MCF 10A (cell line): ENCODE data around the gene KCNA10. TPM values are rescaled to one million over a fixed set of nuclear protein-coding genes. Genes with fewer than 3 reads are reported as not detected.

ENCODE experiments used
- BruUV-seq: library from RNA; stranded (reverse); fragments of 400-500 nt; replicated peaks from 2 replicates; lab custom pipeline; 2021; lab: Mats Ljungman, UMichigan
- CTCF ChIA-PET: fragments of 300-600 bp; sonication (Branson Sonifier 250); formaldehyde crosslinking; extraction: SDS; loops from one replicate; lab custom pipeline; 2021; ENCODE audit warnings: antibody characterized with exemption, inconsistent platforms; lab: Yijun Ruan, JAX
- POLR2A ChIA-PET: fragments of 300-600, 350-650 bp; sonication (Branson Sonifier 250); formaldehyde crosslinking; extraction: SDS; loops from one replicate; lab custom pipeline; 2020; ENCODE audit warnings: antibody characterized with exemption, inconsistent platforms; lab: Yijun Ruan, JAX
- DNase-seq: peaks from one replicate; pipeline ENCODE4 v3.0.0-alpha.2; 2018; ENCODE audit not compliant: unreplicated experiment
- H3K27ac Mint-ChIP-seq: one replicate; pipeline ENCODE4 v1.8.0; 2022; ENCODE audit warnings: mild to moderate bottlenecking, low read depth, mixed read lengths; ENCODE audit not compliant: unreplicated experiment
- H3K27me3 Mint-ChIP-seq: one replicate; pipeline ENCODE4 v1.8.0; 2022; ENCODE audit warnings: mixed read lengths; ENCODE audit not compliant: insufficient read depth, unreplicated experiment
- H3K36me3 Mint-ChIP-seq: one replicate; pipeline ENCODE4 v1.8.0; 2022; ENCODE audit warnings: mild to moderate bottlenecking, moderate library complexity, mixed read lengths; ENCODE audit not compliant: insufficient read depth, unreplicated experiment
- H3K4me1 Mint-ChIP-seq: one replicate; pipeline ENCODE4 v1.8.0; 2022; ENCODE audit warnings: mixed read lengths; ENCODE audit not compliant: insufficient read depth, unreplicated experiment
- H3K4me3 Mint-ChIP-seq: one replicate; pipeline ENCODE4 v1.8.0; 2022; ENCODE audit warnings: mild to moderate bottlenecking, moderate library complexity, mixed read lengths; ENCODE audit not compliant: unreplicated experiment
- H3K9me3 Mint-ChIP-seq: one replicate; pipeline ENCODE4 v1.8.0; 2022; ENCODE audit warnings: mixed read lengths; ENCODE audit not compliant: unreplicated experiment
- CTCF ChIP-seq: fragments of 200-600 bp; IDR thresholded peaks from one replicate; pipeline ENCODE4 v1.8.0; 2022; ENCODE audit warnings: antibody characterized with exemption, mild to moderate bottlenecking; ENCODE audit not compliant: unreplicated experiment
- intact Hi-C: fragments of 100-400 bp; cut with micrococcal nuclease; formaldehyde crosslinking; loops from 2 replicates; pipeline ENCODE4 v1.14.1; 2022
- total RNA-seq: library from RNA; stranded (reverse); gene quantifications from 2 replicates; pipeline ENCODE4 v1.2.3, GENCODE V29; 2022

KCNA10 gene
- total RNA-seq, 1 experiment from 2014 or later, result not detected

- no peak overlapping the region for H3K4me3 Mint-ChIP-seq
- DNase-seq, result no peak
- H3K4me1 Mint-ChIP-seq, result peaks cover 5% of the 10 kb centered on the region
- H3K36me3 Mint-ChIP-seq, result no peaks in the 10 kb centered on the region
- no TSS peak for BruUV-seq
- POLR2A ChIA-PET, result interaction anchor here (0.6 kb wide), 1 partner anchor 1462 kb away, joined by 3 read pairs; no protein-coding TSS in a partner anchor
- intact Hi-C loops, result no loop called here
- CTCF ChIA-PET, result interaction anchor here (0.6 to 12.6 kb wide), 4 partner anchors 13 to 280 kb away, joined by 3 to 123 read pairs (median 3); no protein-coding TSS in a partner anchor
- no peak for TF ChIP-seq CTCF
- H3K9me3 Mint-ChIP-seq, result no peaks in the 10 kb centered on the region
- H3K27me3 Mint-ChIP-seq, result peaks cover 26% of the 10 kb centered on the region
- H3K27ac Mint-ChIP-seq, result no peak overlapping the region
These were observed 36.2 kb downstream of the KCNA10 start for GRCh38 chr1:110482662-110483307.

GRCh38 chr1:110481968-110482623, 36.9 kb downstream of the KCNA10 start:
- CTCF ChIA-PET, result interaction anchor here (0.6 to 12.6 kb wide), 4 partner anchors 14 to 279 kb away, joined by 3 to 123 read pairs (median 4); no protein-coding TSS in a partner anchor
- H3K36me3 Mint-ChIP-seq, result no peaks in the 10 kb centered on the region
- no peak overlapping the region for H3K4me3 Mint-ChIP-seq
- peaks cover 26% of the 10 kb centered on the region for H3K27me3 Mint-ChIP-seq
- no peak overlapping the region for H3K27ac Mint-ChIP-seq
- no peaks in the 10 kb centered on the region for H3K9me3 Mint-ChIP-seq
- H3K4me1 Mint-ChIP-seq, result peaks cover 7% of the 10 kb centered on the region
- no TSS peak for BruUV-seq
- no peak for TF ChIP-seq CTCF
- intact Hi-C loops, result no loop called here
- DNase-seq, result no peak
- POLR2A ChIA-PET, result no interaction called here

GRCh38 chr1:110480356-110481096, 38.4 kb downstream of the KCNA10 start:
- intact Hi-C loops, result no loop called here
- no peak overlapping the region for H3K27ac Mint-ChIP-seq
- no peak overlapping the region for H3K4me3 Mint-ChIP-seq
- TF ChIP-seq CTCF, result no peak
- ChIA-PET POLR2A (interaction anchor here (0.8 kb wide), 1 partner anchor 72 kb away, joined by 3 read pairs; no protein-coding TSS in a partner anchor), CTCF (interaction anchor here (0.6 to 12.6 kb wide), 6 partner anchors 16 to 426 kb away, joined by 3 to 123 read pairs (median 4); no protein-coding TSS in a partner anchor)
- peaks cover 18% of the 10 kb centered on the region for H3K4me1 Mint-ChIP-seq
- H3K36me3 Mint-ChIP-seq, result no peaks in the 10 kb centered on the region
- DNase-seq, result no peak
- BruUV-seq, result no TSS peak
- no peaks in the 10 kb centered on the region for H3K9me3 Mint-ChIP-seq
- H3K27me3 Mint-ChIP-seq, result peaks cover 26% of the 10 kb centered on the region
